Measurements from ENCODE around the gene DCC. TPM values are rescaled to one million over a fixed set of nuclear protein-coding genes. Genes with fewer than 3 reads are reported as not detected.

The DCC gene
- total RNA-seq, 1 experiment from 2014 or later, result not detected

DNA sequence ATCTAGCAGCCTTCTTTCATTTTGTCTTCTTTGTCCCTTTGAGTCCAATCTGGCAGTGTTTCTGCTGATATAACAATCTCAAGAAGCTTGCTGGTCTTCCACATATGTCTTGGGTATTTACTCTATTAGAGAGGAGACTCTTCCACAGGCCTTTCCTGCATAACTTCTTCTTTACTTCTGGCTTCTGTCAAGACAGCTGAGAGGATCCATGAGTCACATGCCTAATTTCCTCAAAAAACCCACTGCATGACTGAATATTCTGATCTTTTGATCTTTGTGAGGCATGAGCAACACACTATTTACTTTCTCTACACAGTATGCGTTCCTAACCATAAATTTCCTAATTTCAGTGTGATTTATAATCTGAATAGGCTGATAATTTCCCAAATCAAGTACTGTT is 5.1 kb upstream of the DCC start:
- no peak for DNase-seq
- Histone ChIP-seq H3K36me3 (ENCODE audit: low read depth) (no peaks in the 10 kb centered on the region), H3K27ac (no peak overlapping the region), H3K4me1 (replicated peaks; ENCODE audit: insufficient read depth) (no peaks in the 10 kb centered on the region), H2AFZ (no peak overlapping the region), H3K4me3 (no peak overlapping the region), H3K4me2 (no peak overlapping the region), H3K9me2 (ENCODE audit: insufficient read depth) (no peaks in the 10 kb centered on the region), H3K27me3 (ENCODE audit: insufficient read depth, low read depth) (no peaks in the 10 kb centered on the region), H3K79me2 (ENCODE audit: low read depth) (no peaks in the 10 kb centered on the region), H3F3A (ENCODE audit: insufficient read depth, low read depth) (no peaks in the 10 kb centered on the region), H4K20me1 (ENCODE audit: insufficient read depth) (no peaks in the 10 kb centered on the region), H3K9me3 (ENCODE audit: insufficient read depth, low read depth) (no peaks in the 10 kb centered on the region)
- no peak for TF ChIP-seq EZH2 (IDR thresholded peaks at IDR 0.05; ENCODE audit: low read depth)
- no peak for TF ChIP-seq CTCF (conservative IDR thresholded peaks at IDR 0.05)
- POLR2A ChIA-PET (ENCODE audit: unreplicated experiment), result interaction anchor here (0.7 kb wide), 2 partner anchors 174 to 214 kb away, joined by 3 to 6 read pairs; no protein-coding TSS in a partner anchor
- no TSS peak for BruUV-seq (replicated peaks)
- intact Hi-C loops (cut with micrococcal nuclease; ENCODE audit: unreplicated experiment), result no loop called here
- CTCF ChIA-PET, result no interaction called here

- no peaks in the 10 kb centered on the region for H4K20me1 ChIP-seq (ENCODE audit: insufficient read depth)
- POLR2A ChIA-PET (ENCODE audit: unreplicated experiment), result interaction anchor here (0.7 kb wide), 1 partner anchor 31 kb away, joined by 3 read pairs; no protein-coding TSS in a partner anchor
- H3K27ac ChIP-seq, result no peak overlapping the region
- H3K4me1 ChIP-seq (replicated peaks; ENCODE audit: insufficient read depth), result no peaks in the 10 kb centered on the region
- no peaks in the 10 kb centered on the region for H3K79me2 ChIP-seq (ENCODE audit: low read depth)
- no peaks in the 10 kb centered on the region for H3F3A ChIP-seq (ENCODE audit: insufficient read depth, low read depth)
- H3K36me3 ChIP-seq (ENCODE audit: low read depth), result no peaks in the 10 kb centered on the region
- H3K4me3 ChIP-seq, result no peak overlapping the region
- H3K9me3 ChIP-seq (ENCODE audit: insufficient read depth, low read depth), result no peaks in the 10 kb centered on the region
- H3K27me3 ChIP-seq (ENCODE audit: insufficient read depth, low read depth), result peaks cover 3% of the 10 kb centered on the region; the same call in 1 of the 2 replicates
- H2AFZ ChIP-seq, result no peak overlapping the region
- TF ChIP-seq CTCF (conservative IDR thresholded peaks at IDR 0.05), result no peak
- no peak for TF ChIP-seq EZH2 (IDR thresholded peaks at IDR 0.05; ENCODE audit: low read depth)
- CTCF ChIA-PET, result no interaction called here
- DNase-seq, result no peak
- H3K4me2 ChIP-seq, result no peak overlapping the region
- no TSS peak for BruUV-seq (replicated peaks)
- intact Hi-C loops (cut with micrococcal nuclease; ENCODE audit: unreplicated experiment), result no loop called here
- H3K9me2 ChIP-seq (ENCODE audit: insufficient read depth), result no peaks in the 10 kb centered on the region
Measured at GRCh38 chr18:52337276-52337675, 2.7 kb upstream of the DCC start.

- no peak for DNase-seq
- intact Hi-C loops (cut with micrococcal nuclease; ENCODE audit: unreplicated experiment), result no loop called here
- Histone ChIP-seq H3K79me2 (ENCODE audit: low read depth) (no peaks in the 10 kb centered on the region), H3F3A (ENCODE audit: insufficient read depth, low read depth) (no peaks in the 10 kb centered on the region), H2AFZ (0 out of 2 replicates have a peak overlapping the region, but pooled peaks have one; percentile 48), H3K4me3 (no peak overlapping the region), H4K20me1 (ENCODE audit: insufficient read depth) (no peaks in the 10 kb centered on the region), H3K27me3 (ENCODE audit: insufficient read depth, low read depth) (peaks cover 3% of the 10 kb centered on the region; the same call in 1 of the 2 replicates), H3K36me3 (ENCODE audit: low read depth) (no peaks in the 10 kb centered on the region), H3K4me2 (no peak overlapping the region), H3K27ac (no peak overlapping the region), H3K9me3 (ENCODE audit: insufficient read depth, low read depth) (no peaks in the 10 kb centered on the region; the same call in 1 of the 2 replicates), H3K4me1 (replicated peaks; ENCODE audit: insufficient read depth) (no peaks in the 10 kb centered on the region), H3K9me2 (ENCODE audit: insufficient read depth) (no peaks in the 10 kb centered on the region)
- TF ChIP-seq EZH2 (IDR thresholded peaks at IDR 0.05; ENCODE audit: low read depth) (no peak), CTCF (conservative IDR thresholded peaks at IDR 0.05) (no peak)
- POLR2A ChIA-PET (ENCODE audit: unreplicated experiment), result no interaction called here
- CTCF ChIA-PET, result no interaction called here
- no TSS peak for BruUV-seq (replicated peaks)
Measured at GRCh38 chr18:52340406-52341102, 557 bp downstream of the DCC start.

All from PC-9 (cell line).